Neural progenitor cell (in vitro differentiated cells): ENCODE results near the gene KCTD10.

Experiments
- EZH2 ChIP-seq: fragments of 200-600 bp; sonication (generic); IDR thresholded peaks from 2 replicates; pipeline ENCODE4 v1.6.1; 2017; ENCODE audit warnings: antibody characterized with exemption, mild to moderate bottlenecking, moderate library complexity
- EZH2phosphoT487 ChIP-seq: fragments of 200-600 bp; sonication (generic); IDR thresholded peaks from 2 replicates; pipeline ENCODE4 v1.6.1; 2017; ENCODE audit warnings: antibody characterized with exemption
- TF ChIP-seq, protein P1 (sequence below): fragments of 200-600 bp; sonication (generic); IDR thresholded peaks from 2 replicates; pipeline ENCODE4 v1.5.1; 2017; ENCODE audit warnings: antibody characterized with exemption, mild to moderate bottlenecking

DNA sequence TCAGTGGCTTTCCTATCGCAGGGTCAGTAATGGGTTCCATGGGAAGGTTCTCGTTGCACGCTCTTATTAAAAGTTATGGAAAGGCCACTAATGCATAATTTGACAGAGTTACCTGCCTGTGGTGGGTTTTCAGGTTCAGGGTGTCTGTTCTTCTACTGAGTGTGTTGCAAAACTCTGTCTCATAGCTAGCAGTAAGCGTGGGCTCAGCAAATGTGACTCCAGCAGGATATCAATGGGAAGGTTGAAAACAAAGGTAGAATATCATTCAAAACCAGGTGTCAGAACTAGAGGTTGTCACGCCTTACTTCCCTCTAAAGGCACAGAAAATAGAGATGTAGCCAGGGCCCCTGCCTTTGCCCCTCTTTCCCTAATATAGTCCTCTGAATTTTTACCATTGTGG, 25.2 kb upstream of the KCTD10 start:
- TF ChIP-seq, protein P1, sequence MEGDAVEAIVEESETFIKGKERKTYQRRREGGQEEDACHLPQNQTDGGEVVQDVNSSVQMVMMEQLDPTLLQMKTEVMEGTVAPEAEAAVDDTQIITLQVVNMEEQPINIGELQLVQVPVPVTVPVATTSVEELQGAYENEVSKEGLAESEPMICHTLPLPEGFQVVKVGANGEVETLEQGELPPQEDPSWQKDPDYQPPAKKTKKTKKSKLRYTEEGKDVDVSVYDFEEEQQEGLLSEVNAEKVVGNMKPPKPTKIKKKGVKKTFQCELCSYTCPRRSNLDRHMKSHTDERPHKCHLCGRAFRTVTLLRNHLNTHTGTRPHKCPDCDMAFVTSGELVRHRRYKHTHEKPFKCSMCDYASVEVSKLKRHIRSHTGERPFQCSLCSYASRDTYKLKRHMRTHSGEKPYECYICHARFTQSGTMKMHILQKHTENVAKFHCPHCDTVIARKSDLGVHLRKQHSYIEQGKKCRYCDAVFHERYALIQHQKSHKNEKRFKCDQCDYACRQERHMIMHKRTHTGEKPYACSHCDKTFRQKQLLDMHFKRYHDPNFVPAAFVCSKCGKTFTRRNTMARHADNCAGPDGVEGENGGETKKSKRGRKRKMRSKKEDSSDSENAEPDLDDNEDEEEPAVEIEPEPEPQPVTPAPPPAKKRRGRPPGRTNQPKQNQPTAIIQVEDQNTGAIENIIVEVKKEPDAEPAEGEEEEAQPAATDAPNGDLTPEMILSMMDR: no peak
- TF ChIP-seq EZH2phosphoT487: no peak
- no peak for TF ChIP-seq EZH2
